HL-60 (cell line): ENCODE data around the gene GFER.

Experiments used
- POLR2AphosphoS5 ChIP-seq: IDR thresholded peaks from 2 replicates; pipeline ENCODE4 v1.6.1; 2012; ENCODE audit warnings: low read depth
- TF ChIP-seq, protein P1 (sequence below): IDR thresholded peaks from one replicate; pipeline ENCODE4 v1.5.1; 2011; ENCODE audit warnings: low read length, control low read depth, inconsistent platforms; ENCODE audit not compliant: insufficient read depth

DNA sequence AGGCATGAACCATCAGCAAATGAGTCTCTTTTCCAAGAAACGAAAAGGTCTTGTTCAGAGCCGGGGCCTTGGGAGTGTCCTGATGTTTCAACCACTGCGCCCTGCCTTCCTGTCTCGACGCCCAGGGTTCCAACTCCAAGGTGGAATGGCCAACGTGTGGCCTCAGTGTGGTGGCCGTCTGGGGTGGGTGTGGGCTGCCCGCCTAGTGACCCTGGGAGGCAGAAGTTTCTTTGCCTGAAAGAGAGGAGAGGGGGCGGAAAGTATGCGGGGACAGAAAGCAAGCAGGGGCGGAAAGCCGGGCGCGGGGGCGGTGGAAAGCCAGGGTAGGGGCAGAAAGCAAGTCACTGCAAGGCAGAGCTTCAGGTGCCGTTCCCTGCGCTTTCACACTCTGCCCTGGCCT is 45.1 kb upstream of the GFER start:
- TF ChIP-seq, protein P1, sequence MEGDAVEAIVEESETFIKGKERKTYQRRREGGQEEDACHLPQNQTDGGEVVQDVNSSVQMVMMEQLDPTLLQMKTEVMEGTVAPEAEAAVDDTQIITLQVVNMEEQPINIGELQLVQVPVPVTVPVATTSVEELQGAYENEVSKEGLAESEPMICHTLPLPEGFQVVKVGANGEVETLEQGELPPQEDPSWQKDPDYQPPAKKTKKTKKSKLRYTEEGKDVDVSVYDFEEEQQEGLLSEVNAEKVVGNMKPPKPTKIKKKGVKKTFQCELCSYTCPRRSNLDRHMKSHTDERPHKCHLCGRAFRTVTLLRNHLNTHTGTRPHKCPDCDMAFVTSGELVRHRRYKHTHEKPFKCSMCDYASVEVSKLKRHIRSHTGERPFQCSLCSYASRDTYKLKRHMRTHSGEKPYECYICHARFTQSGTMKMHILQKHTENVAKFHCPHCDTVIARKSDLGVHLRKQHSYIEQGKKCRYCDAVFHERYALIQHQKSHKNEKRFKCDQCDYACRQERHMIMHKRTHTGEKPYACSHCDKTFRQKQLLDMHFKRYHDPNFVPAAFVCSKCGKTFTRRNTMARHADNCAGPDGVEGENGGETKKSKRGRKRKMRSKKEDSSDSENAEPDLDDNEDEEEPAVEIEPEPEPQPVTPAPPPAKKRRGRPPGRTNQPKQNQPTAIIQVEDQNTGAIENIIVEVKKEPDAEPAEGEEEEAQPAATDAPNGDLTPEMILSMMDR, result no peak
- no peak for TF ChIP-seq POLR2AphosphoS5
